ENCODE results near the gene STIMATE. TPM values are rescaled to one million over a fixed set of nuclear protein-coding genes. Genes with fewer than 3 reads are reported as not detected.
A peak's percentile ranks its signal among the peaks of the same experiment; 100 is the strongest.

STIMATE gene
- polyA plus RNA-seq, 3 donors, result 8.9 to 49.9 (median 11.7) TPM

GRCh38 chr3:52890735-52891134 lies 6.6 kb downstream of the STIMATE start:
- Mint-ChIP-seq H3K27ac (peak overlapping the region; percentile 82 to 97 (median 93)), H3K36me3 (peaks cover 36 to 57% of the 10 kb centered on the region in 2 donors), H3K27me3 (ENCODE audit: low read depth in 3 of 3) (peaks cover 0 to 2% (median 0%) of the 10 kb centered on the region in 3 donors), H3K9me3 (peaks cover 0 to 3% (median under 1%) of the 10 kb centered on the region in 7 donors), H3K4me3 (no peak overlapping the region), H3K4me1 (peaks cover 55% of the 10 kb centered on the region)
- no peak for TF ChIP-seq CTCF (IDR thresholded peaks at IDR 0.05)
- Histone ChIP-seq H3K4me1 (ENCODE audit: control insufficient read depth in 1 of 2, insufficient read depth in 2 of 2, low read length in 2 of 2) (peaks cover 50 to 56% of the 10 kb centered on the region in 2 donors), H4K20me1 (ENCODE audit: insufficient read depth, low read length) (peaks cover 62% of the 10 kb centered on the region), H3K9ac (ENCODE audit: insufficient read depth, low read length, poor library complexity, severe bottlenecking) (no peak overlapping the region), H3K79me2 (ENCODE audit: insufficient read depth, low read length) (peaks cover 91% of the 10 kb centered on the region), H3K36me3 (replicated peaks in 1 of 2; ENCODE audit: control insufficient read depth in 1 of 2, insufficient read depth in 2 of 2, low read length in 2 of 2) (peaks cover 5 to 33% of the 10 kb centered on the region in 2 donors), H2AFZ (ENCODE audit: insufficient read depth, low read depth, low read length, poor library complexity, severe bottlenecking) (no peak overlapping the region), H3K9me3 (replicated peaks in 1 of 2; ENCODE audit: control insufficient read depth in 1 of 2, insufficient read depth in 1 of 2, low read length in 2 of 2) (no peaks in the 10 kb centered on the region), H3K27ac (ENCODE audit: low read depth in 1 of 2, low read length in 2 of 2) (peak overlapping the region; percentile 91), H3K4me3 (replicated peaks in 1 of 3; ENCODE audit: low read depth in 2 of 3, low read length in 3 of 3) (no peak overlapping the region), H3K27me3 (ENCODE audit: control insufficient read depth in 2 of 2, insufficient read depth in 2 of 2, low read length in 2 of 2) (no peaks in the 10 kb centered on the region), H3K4me2 (replicated peaks; ENCODE audit: extremely low read depth, low read length, poor library complexity, severe bottlenecking) (no peak overlapping the region)
- no CpG with 5 or more reads among the region's 5 CpGs for WGBS (ENCODE audit: insufficient coverage)
- DNase-seq, result peak; percentile 35 to 59 (median 41)
- intact Hi-C loops (cut with micrococcal nuclease), result loop anchor here in 1 of 2 donors (10.0 kb wide), 1 partner anchor 364 kb away; the partner anchor contains the start of gene TKT

- H3K9ac ChIP-seq (ENCODE audit: insufficient read depth, low read length, poor library complexity, severe bottlenecking), result no peak overlapping the region
- H3K36me3 ChIP-seq (replicated peaks in 1 of 2; ENCODE audit: control insufficient read depth in 1 of 2, insufficient read depth in 2 of 2, low read length in 2 of 2), result peaks cover 5 to 42% of the 10 kb centered on the region in 2 donors
Observed at GRCh38 chr3:52889901-52890300, 7.4 kb downstream of the STIMATE start.

More at GRCh38 chr3:52889901-52890300, 7.4 kb downstream of the STIMATE start:
- Histone ChIP-seq H2AFZ (ENCODE audit: insufficient read depth, low read depth, low read length, poor library complexity, severe bottlenecking) (no peak overlapping the region), H3K27me3 (ENCODE audit: control insufficient read depth in 2 of 2, insufficient read depth in 2 of 2, low read length in 2 of 2) (no peaks in the 10 kb centered on the region), H3K79me2 (ENCODE audit: insufficient read depth, low read length) (peaks cover 89% of the 10 kb centered on the region), H3K9me3 (replicated peaks in 1 of 2; ENCODE audit: control insufficient read depth in 1 of 2, insufficient read depth in 1 of 2, low read length in 2 of 2) (peaks cover 0 to 4% of the 10 kb centered on the region in 2 donors), H3K27ac (ENCODE audit: low read depth in 1 of 2, low read length in 2 of 2) (peak overlapping the region in 1 of 2 donors; percentile 91), H3K4me3 (replicated peaks in 1 of 3; ENCODE audit: low read depth in 2 of 3, low read length in 3 of 3) (no peak overlapping the region), H4K20me1 (ENCODE audit: insufficient read depth, low read length) (peaks cover 64% of the 10 kb centered on the region), H3K4me2 (replicated peaks; ENCODE audit: extremely low read depth, low read length, poor library complexity, severe bottlenecking) (no peak overlapping the region), H3K4me1 (ENCODE audit: control insufficient read depth in 1 of 2, insufficient read depth in 2 of 2, low read length in 2 of 2) (peaks cover 42 to 47% of the 10 kb centered on the region in 2 donors)
- Mint-ChIP-seq H3K9me3 (peaks cover 0 to 9% (median 4%) of the 10 kb centered on the region in 7 donors), H3K4me1 (peaks cover 47% of the 10 kb centered on the region), H3K4me3 (no peak overlapping the region), H3K27me3 (ENCODE audit: low read depth in 3 of 3) (peaks cover 0 to 2% (median 0%) of the 10 kb centered on the region in 3 donors), H3K36me3 (peaks cover 38 to 58% of the 10 kb centered on the region in 2 donors), H3K27ac (peak overlapping the region in 4 of 7 donors; percentile 27 to 87 (median 58))
- DNase-seq, result no peak
- intact Hi-C loops (cut with micrococcal nuclease), result loop anchor here in 1 of 2 donors (10.0 kb wide), 1 partner anchor 365 kb away; the partner anchor contains the start of gene TKT
- 98% methylated on average over 6 of the region's 8 CpGs for WGBS (ENCODE audit: insufficient coverage)
- no peak for TF ChIP-seq CTCF (IDR thresholded peaks at IDR 0.05)
